HL-60 (cell line): ENCODE measurements around the gene AFF2.

ENCODE experiments used
- DNase-seq, 2 experiments: peaks; one replicate each; pipeline ENCODE4 v3.0.0-alpha.2; 2010 to 2020; ENCODE audit warnings: low read depth in 1 of 2, low spot score in 1 of 2
- H3K27ac ChIP-seq: fragments of 250-450 bp; sonication (Bioruptor Pico); replicated peaks from 2 replicates; pipeline ENCODE4 v1.5.1; 2020; ENCODE audit warnings: mild to moderate bottlenecking, moderate library complexity
- H3K27me3 ChIP-seq: fragments of 250-450 bp; sonication (Bioruptor Pico); 2 replicates; pipeline ENCODE4 v1.5.1; 2021; ENCODE audit warnings: mild to moderate bottlenecking, moderate library complexity; ENCODE audit not compliant: insufficient read depth, poor library complexity, severe bottlenecking
- H3K4me3 ChIP-seq: replicated peaks from 2 replicates; pipeline ENCODE4 v1.5.1; 2011; ENCODE audit warnings: mild to moderate bottlenecking, control low read depth, low read length; ENCODE audit not compliant: insufficient read depth
- CTCF ChIP-seq: IDR thresholded peaks from one replicate; pipeline ENCODE4 v1.5.1; 2011; ENCODE audit warnings: low read length, control low read depth, inconsistent platforms; ENCODE audit not compliant: insufficient read depth
- GABPA ChIP-seq: IDR thresholded peaks from 2 replicates; pipeline ENCODE4 v1.6.1; 2012; ENCODE audit warnings: low read depth
- POLR2AphosphoS5 ChIP-seq: IDR thresholded peaks from 2 replicates; pipeline ENCODE4 v1.6.1; 2012; ENCODE audit warnings: low read depth
- REST ChIP-seq: IDR thresholded peaks from 2 replicates; pipeline ENCODE4 v1.6.1; 2012; ENCODE audit warnings: low read depth; ENCODE audit not compliant: insufficient replicate concordance
- SPI1 ChIP-seq: IDR thresholded peaks from 2 replicates; pipeline ENCODE4 v1.6.1; 2012; ENCODE audit warnings: low read depth, mild to moderate bottlenecking, borderline replicate concordance

Gene AFF2

GRCh38 chrX:148867596-148867995, 367.2 kb downstream of the AFF2 start:
- no peaks in the 10 kb centered on the region for H3K27me3 ChIP-seq
- TF ChIP-seq POLR2AphosphoS5 = no peak
- TF ChIP-seq SPI1 = no peak
- no peak for TF ChIP-seq CTCF
- no peak for TF ChIP-seq REST
- no peak for TF ChIP-seq GABPA
- no peak for DNase-seq
- no peak overlapping the region for H3K4me3 ChIP-seq
- no peak overlapping the region for H3K27ac ChIP-seq

GRCh38 chrX:148871422-148872160, 371.2 kb downstream of the AFF2 start:
- Histone ChIP-seq H3K27ac (no peak overlapping the region), H3K27me3 (no peaks in the 10 kb centered on the region), H3K4me3 (no peak overlapping the region)
- no peak for TF ChIP-seq POLR2AphosphoS5
- TF ChIP-seq REST = no peak
- no peak for TF ChIP-seq CTCF
- no peak for TF ChIP-seq SPI1
- TF ChIP-seq GABPA = no peak
- DNase-seq = no peak

GRCh38 chrX:148872161-148872535, 371.7 kb downstream of the AFF2 start:
- TF ChIP-seq GABPA = no peak
- no peak for TF ChIP-seq SPI1
- TF ChIP-seq REST = no peak
- TF ChIP-seq CTCF = no peak
- TF ChIP-seq POLR2AphosphoS5 = no peak
- Histone ChIP-seq H3K27ac (no peak overlapping the region), H3K4me3 (no peak overlapping the region), H3K27me3 (no peaks in the 10 kb centered on the region)
- no peak for DNase-seq
